ENCODE results near the gene CDC42BPA.

GRCh38 chr1:226988334-226988666 is 330.0 kb downstream of the CDC42BPA start:
- no peak for TF ChIP-seq CTCF (IDR thresholded peaks at IDR 0.05)
- no peak for TF ChIP-seq NR2C2 (CRISPR knock-in tag; IDR thresholded peaks at IDR 0.05)
- no peak for TF ChIP-seq JUN (CRISPR knock-in tag; IDR thresholded peaks at IDR 0.05)
- TF ChIP-seq IRF1 (CRISPR knock-in tag; IDR thresholded peaks at IDR 0.05), result no peak
- no peak for TF ChIP-seq NR1H2 (CRISPR knock-in tag; IDR thresholded peaks at IDR 0.05)
- TF ChIP-seq USF2 (CRISPR knock-in tag; IDR thresholded peaks at IDR 0.05), result no peak
- no peak for TF ChIP-seq GABPB1 (CRISPR knock-in tag; IDR thresholded peaks at IDR 0.05)
- no peak for TF ChIP-seq FOXP1 (CRISPR knock-in tag; IDR thresholded peaks at IDR 0.05; ENCODE audit: borderline replicate concordance)
- TF ChIP-seq MAX (CRISPR knock-in tag; IDR thresholded peaks at IDR 0.05), result no peak
- no peak for TF ChIP-seq ZNF219 (CRISPR knock-in tag; IDR thresholded peaks at IDR 0.05; ENCODE audit: borderline replicate concordance)
- TF ChIP-seq ATF3 (CRISPR knock-in tag; conservative IDR thresholded peaks at IDR 0.05), result no peak
- TF ChIP-seq E2F1 (CRISPR knock-in tag; IDR thresholded peaks at IDR 0.05), result no peak
